H9 (cell line): ENCODE results near the gene SLC24A3. TPM values are rescaled to one million over a fixed set of nuclear protein-coding genes. Genes with fewer than 3 reads are reported as not detected.

ENCODE experiments used
- DNase-seq: peaks from one replicate; pipeline ENCODE4 v3.0.0-alpha.2; 2017
- H2AFZ ChIP-seq: one replicate; pipeline ENCODE4 v1.6.1; 2013; ENCODE audit warnings: mild to moderate bottlenecking, low read length, control low read depth, moderate library complexity
- H2AK5ac ChIP-seq: 2 replicates; pipeline ENCODE4 v1.6.1; 2013; ENCODE audit warnings: low read length, control low read depth, mixed read lengths; ENCODE audit not compliant: insufficient read length
- H2BK120ac ChIP-seq: one replicate; pipeline ENCODE4 v1.6.1; 2013; ENCODE audit warnings: low read depth, mild to moderate bottlenecking, low read length, control low read depth, inconsistent platforms; ENCODE audit not compliant: poor library complexity, severe bottlenecking
- H2BK12ac ChIP-seq: 2 replicates; pipeline ENCODE4 v1.6.1; 2013; ENCODE audit warnings: low read length, control low read depth, mixed read lengths, low read depth; ENCODE audit not compliant: insufficient read length
- H2BK15ac ChIP-seq: 2 replicates; pipeline ENCODE4 v1.6.1; 2013; ENCODE audit warnings: low read depth, low read length, control low read depth
- H2BK20ac ChIP-seq: one replicate; pipeline ENCODE4 v1.6.1; 2013; ENCODE audit warnings: low read depth, mild to moderate bottlenecking, low read length, control low read depth, inconsistent platforms; ENCODE audit not compliant: poor library complexity, severe bottlenecking
- H2BK5ac ChIP-seq: 2 replicates; pipeline ENCODE4 v1.6.1; 2013; ENCODE audit warnings: low read length, control low read depth, mixed read lengths; ENCODE audit not compliant: insufficient read length
- H3K14ac ChIP-seq: 2 replicates; pipeline ENCODE4 v1.6.1; 2013; ENCODE audit warnings: low read length, control low read depth; ENCODE audit not compliant: insufficient read depth
- H3K18ac ChIP-seq: 2 replicates; pipeline ENCODE4 v1.6.1; 2013; ENCODE audit warnings: low read depth, mild to moderate bottlenecking, mixed read lengths, low read length, control low read depth; ENCODE audit not compliant: insufficient read length
- H3K23ac ChIP-seq: 2 replicates; pipeline ENCODE4 v1.6.1; 2013; ENCODE audit warnings: low read length, control low read depth, mixed read lengths, low read depth; ENCODE audit not compliant: insufficient read length
- H3K23me2 ChIP-seq: 2 replicates; pipeline ENCODE4 v1.6.1; 2013; ENCODE audit warnings: low read depth, mild to moderate bottlenecking, mixed read lengths, low read length, control low read depth; ENCODE audit not compliant: insufficient read length, poor library complexity, severe bottlenecking
- H3K27ac ChIP-seq: 2 replicates; pipeline ENCODE4 v1.5.1; 2013; ENCODE audit warnings: low read length, control low read depth, mixed read lengths, low read depth; ENCODE audit not compliant: insufficient read length
- H3K27me3 ChIP-seq: 2 replicates; pipeline ENCODE4 v1.6.1; 2013; ENCODE audit warnings: low read length, control low read depth, inconsistent platforms; ENCODE audit not compliant: insufficient read depth
- H3K4ac ChIP-seq: 2 replicates; pipeline ENCODE4 v1.6.1; 2013; ENCODE audit warnings: low read depth, mild to moderate bottlenecking, control low read depth, inconsistent platforms, low read length, moderate library complexity
- H3K4me1 ChIP-seq: 2 replicates; pipeline ENCODE4 v1.6.1; 2013; ENCODE audit warnings: low read length, control low read depth, inconsistent platforms; ENCODE audit not compliant: insufficient read depth
- H3K4me2 ChIP-seq: 2 replicates; pipeline ENCODE4 v1.6.1; 2013; ENCODE audit warnings: low read length, control low read depth, mixed read lengths; ENCODE audit not compliant: insufficient read length, insufficient read depth
- H3K56ac ChIP-seq: 2 replicates; pipeline ENCODE4 v1.6.1; 2013; ENCODE audit warnings: low read depth, mild to moderate bottlenecking, mixed read lengths, low read length, control low read depth; ENCODE audit not compliant: insufficient read length
- H3K79me1 ChIP-seq: 2 replicates; pipeline ENCODE4 v1.6.1; 2013; ENCODE audit warnings: low read depth, mild to moderate bottlenecking, moderate library complexity, low read length, control low read depth, inconsistent platforms; ENCODE audit not compliant: insufficient read depth, poor library complexity, severe bottlenecking
- H3K79me2 ChIP-seq: 2 replicates; pipeline ENCODE4 v1.6.1; 2013; ENCODE audit warnings: low read length, control low read depth, inconsistent platforms; ENCODE audit not compliant: insufficient read depth
- H3K9ac ChIP-seq: 2 replicates; pipeline ENCODE4 v1.6.1; 2013; ENCODE audit warnings: low read length, control low read depth, mixed read lengths; ENCODE audit not compliant: insufficient read length; ENCODE audit errors: extremely low read depth
- H3K9me3 ChIP-seq: one replicate; pipeline ENCODE4 v1.6.1; 2013; ENCODE audit warnings: low read depth, low read length, inconsistent platforms; ENCODE audit not compliant: control insufficient read depth
- H3T11ph ChIP-seq: one replicate; pipeline ENCODE4 v1.6.1; 2013; ENCODE audit warnings: mild to moderate bottlenecking, low read length, control low read depth, inconsistent platforms
- H4K20me1 ChIP-seq: one replicate; pipeline ENCODE4 v1.6.1; 2013; ENCODE audit not compliant: control insufficient read depth, insufficient read length, insufficient read depth
- H4K5ac ChIP-seq: 2 replicates; pipeline ENCODE4 v1.6.1; 2013; ENCODE audit warnings: low read depth, mild to moderate bottlenecking, mixed read lengths, low read length, control low read depth; ENCODE audit not compliant: insufficient read length
- H4K8ac ChIP-seq: replicated peaks from 2 replicates; pipeline ENCODE4 v1.6.1; 2013; ENCODE audit warnings: low read length, control low read depth, mixed read lengths, low read depth; ENCODE audit not compliant: insufficient read length
- H4K91ac ChIP-seq: 2 replicates; pipeline ENCODE4 v1.6.1; 2013; ENCODE audit warnings: low read depth, mild to moderate bottlenecking, moderate library complexity, mixed read lengths, low read length, control low read depth; ENCODE audit not compliant: insufficient read length
- H3K27ac Mint-ChIP-seq, 3 experiments: 2 replicates in 2 of 3; 3 replicates in 1 of 3; pipeline ENCODE4 v1.8.0; 2020 to 2021; ENCODE audit warnings: mixed read lengths in 3 of 3, mild to moderate bottlenecking in 1 of 3, moderate library complexity in 1 of 3
- H3K27me3 Mint-ChIP-seq: 2 replicates; pipeline ENCODE4 v1.8.0; 2021; ENCODE audit warnings: low read depth, mild to moderate bottlenecking, moderate library complexity, mixed read lengths
- H3K36me3 Mint-ChIP-seq, 3 experiments: 2 replicates in 2 of 3; 3 replicates in 1 of 3; pipeline ENCODE4 v1.8.0; 2020 to 2021; ENCODE audit warnings: low read depth in 3 of 3, mixed read lengths in 3 of 3; ENCODE audit not compliant: insufficient read depth in 1 of 3
- H3K4me1 Mint-ChIP-seq, 2 experiments: 2 replicates each; pipeline ENCODE4 v1.8.0; 2020; ENCODE audit warnings: mixed read lengths in 2 of 2
- H3K4me3 Mint-ChIP-seq, 2 experiments: 2 replicates in 1 of 2; 3 replicates in 1 of 2; pipeline ENCODE4 v1.8.0; 2020 to 2021; ENCODE audit warnings: mild to moderate bottlenecking in 2 of 2, mixed read lengths in 2 of 2, moderate library complexity in 1 of 2
- H3K9me3 Mint-ChIP-seq, 2 experiments: 2 replicates in 1 of 2; 3 replicates in 1 of 2; pipeline ENCODE4 v1.8.0; 2020; ENCODE audit warnings: mild to moderate bottlenecking in 2 of 2, mixed read lengths in 2 of 2, moderate library complexity in 1 of 2
- WGBS: extraction: QIAGEN DNeasy Blood & Tissue Kit; methylation state at CpG from one replicate; pipeline ENCODE4 v1.1.7; 2013; ENCODE audit warnings: missing lambda C conversion rate, low lambda C conversion rate, mixed read lengths; ENCODE audit not compliant: insufficient read length; ENCODE audit errors: extremely low coverage; 5-methylcytosine and 5-hydroxymethylcytosine counted together
- total RNA-seq: library from RNA; stranded (reverse); gene quantifications from 2 replicates; pipeline ENCODE4 v1.2.1, GENCODE V29; 2021
- TF ChIP-seq, protein P1 (sequence below): fragments of 200-600 bp; sonication (generic); conservative IDR thresholded peaks from 3 replicates; pipeline ENCODE4 v1.8.0; 2021; ENCODE audit warnings: antibody characterized with exemption, mild to moderate bottlenecking

SLC24A3 gene
- total RNA-seq, 1 experiment from 2014 or later, result 0.83 TPM

- Histone ChIP-seq H2BK120ac (no peak overlapping the region), H4K91ac (no peak overlapping the region), H3K23me2 (no peaks in the 10 kb centered on the region), H3K27ac (no peak overlapping the region), H2BK12ac (no peak overlapping the region), H3T11ph (no peak overlapping the region), H2BK15ac (no peak overlapping the region), H4K20me1 (no peaks in the 10 kb centered on the region), H4K5ac (no peak overlapping the region), H2BK5ac (no peak overlapping the region), H3K4me1 (no peaks in the 10 kb centered on the region), H2BK20ac (no peak overlapping the region), H3K4me2 (no peak overlapping the region), H3K27me3 (no peaks in the 10 kb centered on the region), H3K79me2 (no peaks in the 10 kb centered on the region), H4K8ac (no peak overlapping the region), H3K56ac (no peak overlapping the region), H3K79me1 (no peaks in the 10 kb centered on the region), H2AK5ac (no peak overlapping the region), H3K18ac (no peak overlapping the region), H2AFZ (no peak overlapping the region), H3K4ac (no peak overlapping the region), H3K14ac (no peak overlapping the region), H3K9ac (no peak overlapping the region), H3K23ac (no peak overlapping the region), H3K9me3 (no peaks in the 10 kb centered on the region)
- Mint-ChIP-seq H3K27ac (no peak overlapping the region), H3K9me3 (no peaks in the 10 kb centered on the region), H3K4me3 (no peak overlapping the region), H3K36me3 (no peaks in the 10 kb centered on the region; a peak in 3 of 7 replicates), H3K4me1 (peaks cover 9 to 21% of the 10 kb centered on the region in 2 experiments), H3K27me3 (no peaks in the 10 kb centered on the region; the same call in 1 of the 2 replicates)
- TF ChIP-seq, protein P1, sequence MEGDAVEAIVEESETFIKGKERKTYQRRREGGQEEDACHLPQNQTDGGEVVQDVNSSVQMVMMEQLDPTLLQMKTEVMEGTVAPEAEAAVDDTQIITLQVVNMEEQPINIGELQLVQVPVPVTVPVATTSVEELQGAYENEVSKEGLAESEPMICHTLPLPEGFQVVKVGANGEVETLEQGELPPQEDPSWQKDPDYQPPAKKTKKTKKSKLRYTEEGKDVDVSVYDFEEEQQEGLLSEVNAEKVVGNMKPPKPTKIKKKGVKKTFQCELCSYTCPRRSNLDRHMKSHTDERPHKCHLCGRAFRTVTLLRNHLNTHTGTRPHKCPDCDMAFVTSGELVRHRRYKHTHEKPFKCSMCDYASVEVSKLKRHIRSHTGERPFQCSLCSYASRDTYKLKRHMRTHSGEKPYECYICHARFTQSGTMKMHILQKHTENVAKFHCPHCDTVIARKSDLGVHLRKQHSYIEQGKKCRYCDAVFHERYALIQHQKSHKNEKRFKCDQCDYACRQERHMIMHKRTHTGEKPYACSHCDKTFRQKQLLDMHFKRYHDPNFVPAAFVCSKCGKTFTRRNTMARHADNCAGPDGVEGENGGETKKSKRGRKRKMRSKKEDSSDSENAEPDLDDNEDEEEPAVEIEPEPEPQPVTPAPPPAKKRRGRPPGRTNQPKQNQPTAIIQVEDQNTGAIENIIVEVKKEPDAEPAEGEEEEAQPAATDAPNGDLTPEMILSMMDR, result no peak
- WGBS, result no CpG with 5 or more reads among the region's 8 CpGs
- DNase-seq, result no peak
Observed at GRCh38 chr20:19407196-19407595, 194.8 kb downstream of the SLC24A3 start.
